ENCODE measurements around the gene LRRC49.

- TF ChIP-seq CTCF (optimal IDR thresholded peaks at IDR 0.05 in 1 of 3, IDR thresholded peaks at IDR 0.05 in 1 of 3, conservative IDR thresholded peaks at IDR 0.05 in 1 of 3; ENCODE audit: extremely low read depth in 1 of 3, insufficient read depth in 2 of 3, low read length in 3 of 3): no peak
- no peak for TF ChIP-seq EZH2 (IDR thresholded peaks at IDR 0.05; ENCODE audit: low read length)
Observed at GRCh38 chr15:71089801-71090200, 197.2 kb downstream of the LRRC49 start.

All from keratinocyte (primary cell).